Esophagus squamous epithelium (tissue), 5 donors: ENCODE results near the gene TNFRSF13B. TPM values are rescaled to one million over a fixed set of nuclear protein-coding genes. Genes with fewer than 3 reads are reported as not detected.

Experiments used
- DNase-seq: peaks from one replicate; lab custom pipeline; 2025; lab: John Stamatoyannopoulos, UW
- H3K27ac ChIP-seq, 4 donors: fragments of 200-600 bp; sonication (generic); one replicate each; pipeline ENCODE4 v1.5.1; 2016 to 2019; ENCODE audit warnings: mild to moderate bottlenecking in 1 of 4
- H3K27me3 ChIP-seq, 4 donors: fragments of 200-600 bp; sonication (generic); 1 replicate in 3 of 4; 2 replicates in 1 of 4; pipeline versions ENCODE4 v1.5.1 to v1.6.0; 2017 to 2021; ENCODE audit warnings: antibody characterized with exemption in 1 of 4
- H3K36me3 ChIP-seq, 3 donors: fragments of 200-600 bp; sonication (generic); one replicate each; pipeline ENCODE4 v1.5.1; 2016 to 2019
- H3K4me1 ChIP-seq, 3 donors: fragments of 200-600 bp; sonication (generic); one replicate each; pipeline ENCODE4 v1.5.1; 2017 to 2019
- H3K4me3 ChIP-seq, 4 donors: fragments of 200-600 bp; sonication (generic); 1 replicate in 3 of 4; 2 replicates in 1 of 4; pipeline ENCODE4 v1.5.1; 2016 to 2019; ENCODE audit warnings: mild to moderate bottlenecking in 2 of 4, moderate library complexity in 1 of 4
- H3K9me3 ChIP-seq, 3 donors: fragments of 200-600 bp; sonication (generic); one replicate each; pipeline ENCODE4 v1.5.1; 2016 to 2019
- POLR2A ChIP-seq, 4 donors: fragments of 450-650 bp; IDR thresholded peaks; one replicate each; pipeline ENCODE4 v1.6.1; 2017; ENCODE audit warnings: antibody characterized with exemption in 4 of 4, mild to moderate bottlenecking in 4 of 4, moderate library complexity in 3 of 4
- WGBS, 2 donors: methylation state at CpG; one replicate each; pipeline ENCODE4 v1.1.5; 2018; 5-methylcytosine and 5-hydroxymethylcytosine counted together
- intact Hi-C: fragments of 100-400 bp; cut with DNase I; formaldehyde crosslinking; loops from one replicate; pipeline ENCODE4 v1.15.0; 2022
- total RNA-seq, 4 donors: library from RNA; depleted of rRNA; stranded (reverse); fragments of >200 nt; gene quantifications; one replicate each; pipeline ENCODE4 v1.1.0, GENCODE V29; 2016
- TF ChIP-seq, protein P1 (sequence below), 6 experiments: fragments of 450-650 bp in 4 of 6; fragments of 200-600 bp in 2 of 6; sonication (generic) in 2 of 6; IDR thresholded peaks; one replicate each; pipeline ENCODE4 v1.5.1; 2016 to 2019; ENCODE audit warnings: antibody characterized with exemption in 6 of 6, mild to moderate bottlenecking in 4 of 6, moderate library complexity in 4 of 6
- donor health status: DM: yes; HTN: yes; CAD: no.

TNFRSF13B gene
- total RNA-seq, 4 donors from 2014 or later = not detected

DNA sequence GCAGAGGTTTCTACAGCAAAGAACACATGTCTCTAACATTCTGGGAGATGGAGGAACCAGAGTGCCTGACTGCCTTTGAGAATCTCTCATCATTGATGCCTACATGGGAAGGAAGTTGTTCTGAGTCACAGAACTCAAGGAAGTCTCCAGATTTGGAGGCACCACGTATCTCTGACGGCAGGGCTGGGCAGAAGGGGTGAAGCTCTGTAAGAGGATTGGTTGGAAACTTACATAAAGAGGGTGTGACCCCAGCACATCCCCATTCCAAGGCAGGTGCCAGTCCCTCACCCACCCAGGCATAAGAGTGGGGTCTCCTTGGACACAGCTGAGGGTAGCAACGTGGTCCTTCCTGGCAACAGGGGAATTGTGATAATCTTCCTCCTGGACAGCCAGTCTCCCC is 17.4 kb downstream of the TNFRSF13B start:
- TF ChIP-seq, protein P1, sequence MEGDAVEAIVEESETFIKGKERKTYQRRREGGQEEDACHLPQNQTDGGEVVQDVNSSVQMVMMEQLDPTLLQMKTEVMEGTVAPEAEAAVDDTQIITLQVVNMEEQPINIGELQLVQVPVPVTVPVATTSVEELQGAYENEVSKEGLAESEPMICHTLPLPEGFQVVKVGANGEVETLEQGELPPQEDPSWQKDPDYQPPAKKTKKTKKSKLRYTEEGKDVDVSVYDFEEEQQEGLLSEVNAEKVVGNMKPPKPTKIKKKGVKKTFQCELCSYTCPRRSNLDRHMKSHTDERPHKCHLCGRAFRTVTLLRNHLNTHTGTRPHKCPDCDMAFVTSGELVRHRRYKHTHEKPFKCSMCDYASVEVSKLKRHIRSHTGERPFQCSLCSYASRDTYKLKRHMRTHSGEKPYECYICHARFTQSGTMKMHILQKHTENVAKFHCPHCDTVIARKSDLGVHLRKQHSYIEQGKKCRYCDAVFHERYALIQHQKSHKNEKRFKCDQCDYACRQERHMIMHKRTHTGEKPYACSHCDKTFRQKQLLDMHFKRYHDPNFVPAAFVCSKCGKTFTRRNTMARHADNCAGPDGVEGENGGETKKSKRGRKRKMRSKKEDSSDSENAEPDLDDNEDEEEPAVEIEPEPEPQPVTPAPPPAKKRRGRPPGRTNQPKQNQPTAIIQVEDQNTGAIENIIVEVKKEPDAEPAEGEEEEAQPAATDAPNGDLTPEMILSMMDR (IDR thresholded peaks at IDR 0.05) = no peak
- no peak for TF ChIP-seq POLR2A (IDR thresholded peaks at IDR 0.05)
- Histone ChIP-seq H3K4me3 (no peak overlapping the region), H3K27me3 (peaks cover 0 to 57% (median 0%) of the 10 kb centered on the region in 4 donors), H3K36me3 (no peaks in the 10 kb centered on the region), H3K27ac (no peak overlapping the region), H3K9me3 (peaks cover 0 to 3% (median 0%) of the 10 kb centered on the region in 3 donors), H3K4me1 (no peaks in the 10 kb centered on the region)
- no peak for DNase-seq
- intact Hi-C loops = no loop called here
- WGBS, 2 donors = 25 to 42% methylated on average over 2 to 3 of the region's 3 CpGs

DNA sequence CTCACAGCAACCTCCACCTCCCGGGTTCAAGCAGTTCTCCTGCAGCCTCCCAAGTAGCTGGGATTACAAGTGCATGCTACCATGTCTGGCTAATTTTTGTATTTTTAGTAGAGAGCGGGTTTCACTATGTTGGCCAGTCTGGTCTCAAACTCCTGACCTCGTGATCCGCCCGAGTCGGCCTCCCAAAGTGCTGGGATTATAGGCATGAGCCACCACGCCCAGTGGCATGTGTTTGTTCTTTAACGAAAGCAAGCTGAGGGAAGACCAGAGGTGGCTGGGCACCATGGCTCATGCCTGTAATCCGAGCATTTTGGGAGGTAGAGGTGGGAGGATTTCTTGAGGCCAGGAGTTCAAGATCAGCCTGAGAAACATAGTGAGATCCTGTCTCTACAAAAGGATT is 18.1 kb downstream of the TNFRSF13B start:
- H3K27me3 ChIP-seq = peaks cover 0 to 57% (median 0%) of the 10 kb centered on the region in 4 donors
- H3K36me3 ChIP-seq = no peaks in the 10 kb centered on the region
- TF ChIP-seq, protein P1 (IDR thresholded peaks at IDR 0.05) = no peak
- TF ChIP-seq POLR2A (IDR thresholded peaks at IDR 0.05) = no peak
- no peak overlapping the region for H3K4me3 ChIP-seq
- intact Hi-C loops = no loop called here
- H3K4me1 ChIP-seq = no peaks in the 10 kb centered on the region
- DNase-seq = no peak
- H3K27ac ChIP-seq = no peak overlapping the region
- H3K9me3 ChIP-seq = peaks cover 0 to 10% (median 0%) of the 10 kb centered on the region in 3 donors
- WGBS, 2 donors = 39 to 78% methylated on average over 3 to 9 of the region's 9 CpGs

DNA sequence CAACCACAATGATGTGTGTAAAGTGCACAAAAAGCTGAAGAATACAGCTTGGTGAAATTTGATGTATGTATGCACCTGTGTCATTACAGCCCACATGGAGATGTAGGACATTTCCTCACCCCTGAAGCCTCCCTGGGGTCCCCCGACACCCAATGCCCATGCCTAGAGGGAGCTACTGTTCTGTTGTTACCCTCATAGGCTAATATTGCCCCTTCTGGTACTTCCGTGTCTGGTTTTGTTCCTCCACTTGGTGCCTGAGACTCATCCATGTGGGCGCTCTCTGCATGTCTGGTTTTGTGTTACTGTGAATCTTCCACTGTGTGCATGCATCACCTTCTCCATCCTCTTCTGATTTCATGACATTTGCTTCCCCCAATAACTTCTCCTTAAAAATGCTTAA is 18.6 kb downstream of the TNFRSF13B start:
- Histone ChIP-seq H3K27ac (no peak overlapping the region), H3K4me3 (no peak overlapping the region), H3K27me3 (peaks cover 0 to 57% (median 0%) of the 10 kb centered on the region in 4 donors), H3K36me3 (no peaks in the 10 kb centered on the region), H3K4me1 (no peaks in the 10 kb centered on the region), H3K9me3 (peaks cover 0 to 15% (median 3%) of the 10 kb centered on the region in 3 donors)
- TF ChIP-seq POLR2A (IDR thresholded peaks at IDR 0.05) = no peak
- TF ChIP-seq, protein P1 (IDR thresholded peaks at IDR 0.05) = no peak
- intact Hi-C loops = no loop called here
- no peak for DNase-seq
- 61 to 81% methylated on average over 3 of the region's 3 CpGs for WGBS, 2 donors

DNA sequence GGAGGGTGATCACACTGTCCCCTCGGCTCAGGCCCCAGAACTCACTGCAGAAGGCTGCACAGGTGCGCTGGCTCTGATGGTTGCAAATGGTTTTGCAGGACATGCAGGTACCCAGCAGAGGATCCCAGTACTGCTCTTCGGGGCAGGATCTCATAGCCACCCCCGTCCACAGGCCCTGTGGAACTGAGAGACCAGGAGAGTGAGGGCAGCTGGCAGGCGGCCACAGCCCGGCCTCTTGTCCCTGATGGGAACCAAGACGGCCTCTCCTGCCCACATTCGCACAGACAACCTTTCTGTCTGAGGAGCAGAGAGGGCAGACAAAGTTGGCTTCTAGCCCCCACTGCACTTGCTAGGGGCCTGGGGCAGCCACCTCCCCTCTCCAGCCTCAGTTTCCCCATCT is 19.5 kb downstream of the TNFRSF13B start:
- no peaks in the 10 kb centered on the region for H3K36me3 ChIP-seq
- H3K27ac ChIP-seq = no peak overlapping the region
- no peak overlapping the region for H3K4me3 ChIP-seq
- TF ChIP-seq POLR2A (IDR thresholded peaks at IDR 0.05) = no peak
- TF ChIP-seq, protein P1 (IDR thresholded peaks at IDR 0.05) = no peak
- WGBS, 2 donors = 79 to 89% methylated on average over 4 to 6 of the region's 8 CpGs
- H3K4me1 ChIP-seq = no peaks in the 10 kb centered on the region
- no peak for DNase-seq
- intact Hi-C loops = no loop called here
- peaks cover 0 to 15% (median 3%) of the 10 kb centered on the region in 3 donors for H3K9me3 ChIP-seq
- peaks cover 0 to 54% (median 0%) of the 10 kb centered on the region in 4 donors for H3K27me3 ChIP-seq

DNA sequence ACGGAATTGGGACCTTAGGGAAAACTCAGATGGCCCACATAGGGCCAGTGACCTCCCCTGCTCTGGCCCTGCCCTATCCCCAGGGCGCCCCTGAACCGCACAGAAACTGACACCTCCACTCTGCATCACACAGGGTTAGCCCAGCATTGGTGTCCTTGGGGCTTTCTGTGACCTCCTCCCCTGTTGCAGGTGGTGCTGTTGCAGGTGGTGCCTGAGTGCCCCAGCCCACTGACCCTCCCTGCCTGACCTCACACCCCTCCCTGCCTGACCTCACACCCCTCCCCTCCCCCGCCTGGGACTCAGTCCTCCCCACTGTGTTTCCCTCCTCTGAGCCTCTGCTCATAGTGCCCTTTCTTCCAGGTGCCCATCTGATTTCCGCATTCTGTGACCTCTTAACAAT is 21.4 kb downstream of the TNFRSF13B start:
- Histone ChIP-seq H3K27ac (no peak overlapping the region), H3K4me3 (no peak overlapping the region), H3K4me1 (no peaks in the 10 kb centered on the region), H3K36me3 (no peaks in the 10 kb centered on the region), H3K9me3 (peaks cover 0 to 15% (median 3%) of the 10 kb centered on the region in 3 donors), H3K27me3 (peaks cover 0 to 43% (median 0%) of the 10 kb centered on the region in 4 donors)
- no peak for DNase-seq
- intact Hi-C loops = no loop called here
- 75 to 79% methylated on average over 4 to 5 of the region's 5 CpGs for WGBS, 2 donors
- no peak for TF ChIP-seq POLR2A (IDR thresholded peaks at IDR 0.05)
- TF ChIP-seq, protein P1 (IDR thresholded peaks at IDR 0.05) = no peak
